ENCODE results near the gene BCDIN3D.
A peak's percentile ranks its signal among the peaks of the same experiment; 100 is the strongest.
"Not testable (repeated sequence)": the region's sequence is repeated elsewhere in the genome, so short reads cannot be mapped to it uniquely, and the experiment has no call there.

BCDIN3D gene, protein sequence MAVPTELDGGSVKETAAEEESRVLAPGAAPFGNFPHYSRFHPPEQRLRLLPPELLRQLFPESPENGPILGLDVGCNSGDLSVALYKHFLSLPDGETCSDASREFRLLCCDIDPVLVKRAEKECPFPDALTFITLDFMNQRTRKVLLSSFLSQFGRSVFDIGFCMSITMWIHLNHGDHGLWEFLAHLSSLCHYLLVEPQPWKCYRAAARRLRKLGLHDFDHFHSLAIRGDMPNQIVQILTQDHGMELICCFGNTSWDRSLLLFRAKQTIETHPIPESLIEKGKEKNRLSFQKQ

DNA sequence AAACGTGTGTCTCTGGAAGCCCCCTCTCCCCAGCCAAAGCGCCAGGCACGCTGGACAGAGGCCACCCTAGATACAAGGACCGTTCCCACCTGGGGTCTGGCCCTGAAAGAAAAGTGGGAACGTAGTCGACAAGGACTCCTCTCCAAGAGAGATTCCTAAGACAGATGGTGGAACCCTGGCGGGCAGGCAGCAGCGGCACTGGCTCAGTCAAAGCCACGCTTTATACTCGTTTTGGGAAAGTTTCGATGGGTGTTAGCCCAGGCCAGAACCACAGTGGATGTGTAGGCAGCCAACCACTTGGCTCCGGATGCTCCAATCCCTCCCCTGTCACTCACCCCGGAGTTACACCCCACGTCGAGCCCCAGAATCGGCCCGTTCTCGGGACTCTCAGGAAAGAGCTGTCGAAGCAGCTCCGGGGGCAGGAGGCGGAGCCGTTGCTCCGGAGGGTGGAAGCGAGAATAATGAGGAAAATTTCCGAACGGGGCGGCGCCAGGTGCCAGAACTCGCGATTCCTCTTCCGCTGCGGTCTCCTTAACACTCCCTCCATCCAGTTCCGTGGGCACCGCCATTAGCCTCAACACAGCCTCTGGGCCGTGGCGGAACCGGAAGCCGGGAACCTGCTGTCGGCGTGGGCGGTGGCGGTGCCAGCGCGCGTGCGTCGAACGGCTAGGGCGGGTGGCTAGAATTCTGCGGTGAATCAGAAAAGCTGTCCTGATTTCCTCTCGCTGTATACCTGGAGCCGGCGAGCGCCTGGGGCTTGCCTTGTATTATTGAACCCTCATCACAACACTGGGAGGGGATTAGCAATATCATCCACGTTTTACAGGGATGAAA lies at the start of gene BCDIN3D:
TSS of gene BCDIN3D (minus strand) at position 588 of the 834 bp plus-strand sequence. CDS start at position 569, 19 bp downstream.
- DNase-seq: peak; percentile 87 to 90

DNA sequence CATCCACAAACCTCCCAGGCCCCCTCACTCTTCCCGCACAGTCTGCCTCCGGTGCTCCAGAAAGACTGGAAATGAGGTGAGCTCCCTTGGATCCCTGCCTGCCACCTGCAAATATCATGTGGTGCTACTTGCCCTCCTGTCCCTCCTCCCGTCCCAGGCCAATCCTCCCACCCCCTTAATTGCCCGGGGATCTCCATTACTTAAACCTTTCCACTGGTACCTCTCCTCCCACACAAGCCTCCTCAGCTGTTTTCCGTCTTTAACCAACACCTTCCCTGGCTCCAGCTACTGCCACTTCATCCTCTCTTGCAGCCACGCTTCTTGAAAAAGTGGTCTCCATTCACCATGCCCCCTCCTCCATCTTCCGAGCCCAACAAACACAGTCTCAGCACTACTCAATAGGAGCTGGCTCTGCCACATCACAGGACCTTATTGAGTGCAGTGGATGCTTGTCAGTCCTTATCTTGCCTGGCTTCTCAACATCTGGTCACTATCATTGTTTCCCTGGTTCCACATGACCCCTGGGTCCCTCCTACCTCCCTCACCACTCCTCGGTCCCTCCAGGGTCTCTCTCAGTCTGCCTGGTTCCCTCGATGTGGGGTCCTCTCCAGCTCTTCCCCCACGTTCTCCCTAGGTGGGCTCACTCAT lies 49.3 kb upstream of the BCDIN3D start:
- DNase-seq: no peak

- no peak for DNase-seq
Observed at GRCh38 chr12:49891476-49891875, 48.6 kb upstream of the BCDIN3D start.

GRCh38 chr12:49891012-49891411 lies 48.1 kb upstream of the BCDIN3D start:
- DNase-seq: no peak

GRCh38 chr12:49890096-49890461 lies 47.2 kb upstream of the BCDIN3D start:
- DNase-seq: no peak

DNA sequence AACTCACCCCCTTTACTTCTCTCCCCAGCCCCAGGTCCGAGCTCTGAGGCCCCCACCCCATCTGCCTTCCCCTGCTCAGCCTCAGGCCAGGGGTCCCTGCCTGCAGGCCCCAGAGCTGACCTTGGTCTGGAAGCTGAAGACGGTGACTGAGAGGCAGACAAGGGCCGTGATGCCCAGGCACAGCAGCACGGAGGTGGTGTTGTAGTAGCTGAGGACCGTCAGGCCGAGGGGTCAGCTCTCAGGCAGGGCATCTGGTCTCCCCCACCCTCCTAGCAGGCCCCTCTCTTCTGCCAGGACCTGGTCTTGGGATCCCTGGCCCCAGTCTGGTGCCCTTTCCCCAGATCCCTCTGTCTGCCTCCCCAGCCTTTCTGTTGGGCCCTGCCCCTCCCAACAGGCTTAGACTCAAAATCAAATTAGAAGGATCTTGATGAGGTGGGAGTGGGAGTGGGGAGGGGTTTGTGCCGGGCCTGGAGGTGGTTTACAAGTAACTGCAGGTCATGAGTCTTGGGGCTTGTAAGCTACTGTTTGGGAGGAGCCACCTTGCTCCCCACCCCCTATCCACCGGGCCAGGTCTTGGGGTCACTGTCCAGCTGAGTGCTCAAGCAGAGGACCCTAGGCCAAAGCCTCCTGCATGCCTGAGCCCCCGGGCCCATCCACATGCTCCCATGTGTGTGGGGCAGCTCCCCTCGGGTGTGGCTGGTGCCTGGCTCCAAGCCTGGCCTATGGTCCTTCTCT lies 46.6 kb upstream of the BCDIN3D start:
- DNase-seq: no peak

DNA sequence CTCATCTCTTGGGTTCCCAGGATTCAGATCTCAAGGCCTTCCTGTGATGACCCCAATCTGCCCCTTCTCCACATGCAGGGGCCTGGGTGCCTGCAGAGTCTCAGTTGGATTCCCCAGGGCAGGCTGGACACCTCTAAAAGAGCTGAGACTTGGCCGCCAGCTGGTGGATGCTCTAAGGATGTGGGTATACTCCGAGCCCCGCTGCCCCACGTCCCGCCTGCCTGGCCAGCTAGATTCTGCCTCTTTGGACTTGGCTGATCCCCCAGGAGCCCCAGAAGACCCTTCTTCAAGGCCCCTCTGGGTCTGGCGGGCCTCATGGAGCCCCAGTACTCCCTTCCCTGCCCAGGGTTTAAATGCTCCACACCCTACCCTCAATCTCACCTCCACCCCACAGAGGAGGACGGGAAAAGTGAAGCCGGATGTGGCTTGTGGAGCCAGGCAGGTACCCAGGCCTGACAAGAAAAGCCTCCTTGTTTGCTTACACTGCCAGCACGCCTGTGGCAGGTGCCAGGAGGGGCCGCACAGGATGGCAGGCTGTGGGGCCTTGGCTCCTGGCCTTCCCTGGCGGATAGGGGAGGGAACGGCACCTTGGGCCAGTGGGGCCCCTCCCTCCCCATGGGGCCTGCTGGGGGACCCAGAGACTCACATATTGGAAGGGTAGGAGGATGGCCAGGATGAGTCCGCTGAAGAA lies 45.7 kb upstream of the BCDIN3D start:
- DNase-seq: no peak

- no peak for DNase-seq
Observed at GRCh38 chr12:49887536-49888401, 44.9 kb upstream of the BCDIN3D start.

DNA sequence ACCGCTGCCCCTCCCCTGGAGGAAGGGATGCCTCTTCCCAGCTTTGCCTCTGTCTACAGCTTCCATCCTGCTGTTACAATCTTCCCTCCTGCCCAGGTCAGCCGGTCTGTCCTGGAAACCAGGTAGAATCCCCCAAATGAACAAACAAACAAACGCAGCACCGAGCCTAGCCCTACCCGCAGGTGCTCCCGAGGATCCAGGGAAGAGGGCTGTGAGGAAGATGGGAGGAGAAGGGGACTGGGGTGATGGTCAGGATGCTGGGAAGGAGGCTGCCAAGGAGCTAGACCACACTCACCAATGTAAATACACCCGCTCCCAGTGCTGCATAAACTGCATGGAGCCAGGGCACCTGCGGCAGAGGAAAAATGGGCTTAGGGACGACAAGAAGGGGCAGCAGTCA lies 44.2 kb upstream of the BCDIN3D start:
- DNase-seq: no peak

DNA sequence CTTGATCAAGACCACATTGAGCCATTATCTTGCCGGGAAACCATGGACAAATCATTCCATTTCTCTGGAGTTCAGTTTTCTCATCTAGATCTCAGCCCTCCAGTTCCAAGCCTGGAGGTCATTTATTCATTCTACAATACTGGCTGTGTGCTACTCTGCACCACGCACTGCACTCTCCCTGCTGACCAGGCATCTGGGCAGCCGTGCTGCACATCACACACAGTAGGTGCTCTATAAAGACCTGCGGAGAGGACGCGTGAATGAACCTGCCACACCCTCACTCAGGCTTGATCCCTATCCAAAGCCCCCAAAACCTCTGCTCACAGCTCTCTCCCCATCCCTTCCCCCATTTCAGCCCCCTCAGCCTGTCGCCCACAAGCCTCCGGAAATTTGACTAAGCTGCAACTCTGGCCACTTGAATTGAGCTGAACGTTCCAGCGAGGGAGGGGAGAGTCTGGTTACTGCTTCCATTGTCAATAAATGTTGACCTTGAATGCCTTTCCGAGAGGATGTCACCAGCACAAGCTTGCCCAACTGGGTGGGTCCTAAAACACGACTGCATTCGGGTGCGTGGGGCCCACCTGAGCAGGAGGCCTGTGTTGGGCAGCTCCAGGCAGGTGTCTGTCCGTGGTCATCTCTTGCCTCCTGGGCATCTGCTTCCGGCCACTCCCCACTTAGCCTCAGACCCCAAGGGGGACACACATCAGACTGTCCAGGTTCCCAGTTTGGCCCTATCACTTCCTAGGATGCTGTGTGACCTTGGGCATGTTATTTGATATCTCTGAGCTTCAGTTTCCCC lies 43.0 kb upstream of the BCDIN3D start:
- no peak for DNase-seq

DNA sequence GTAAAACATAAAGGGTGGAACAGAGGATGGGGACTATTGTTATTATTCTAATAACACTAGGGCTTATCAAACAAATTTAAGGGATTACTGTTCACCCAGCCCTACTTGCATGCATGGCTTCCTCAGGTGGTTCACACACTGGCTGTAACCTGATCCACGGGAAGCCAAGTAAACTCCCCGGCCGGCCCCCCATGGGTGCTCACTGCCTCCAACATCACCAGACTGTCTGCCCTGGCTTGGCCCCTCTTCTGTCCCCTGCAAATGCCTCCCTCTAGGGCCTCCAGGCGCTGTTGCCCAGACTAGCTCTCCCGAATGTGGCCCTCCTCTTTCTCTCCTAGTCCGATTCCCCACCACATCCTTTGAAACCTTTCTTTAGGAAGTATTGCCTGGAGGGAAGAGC lies 42.2 kb upstream of the BCDIN3D start:
- no peak for DNase-seq

GRCh38 chr12:49882851-49883464 lies 40.1 kb upstream of the BCDIN3D start:
- DNase-seq: no peak

DNA sequence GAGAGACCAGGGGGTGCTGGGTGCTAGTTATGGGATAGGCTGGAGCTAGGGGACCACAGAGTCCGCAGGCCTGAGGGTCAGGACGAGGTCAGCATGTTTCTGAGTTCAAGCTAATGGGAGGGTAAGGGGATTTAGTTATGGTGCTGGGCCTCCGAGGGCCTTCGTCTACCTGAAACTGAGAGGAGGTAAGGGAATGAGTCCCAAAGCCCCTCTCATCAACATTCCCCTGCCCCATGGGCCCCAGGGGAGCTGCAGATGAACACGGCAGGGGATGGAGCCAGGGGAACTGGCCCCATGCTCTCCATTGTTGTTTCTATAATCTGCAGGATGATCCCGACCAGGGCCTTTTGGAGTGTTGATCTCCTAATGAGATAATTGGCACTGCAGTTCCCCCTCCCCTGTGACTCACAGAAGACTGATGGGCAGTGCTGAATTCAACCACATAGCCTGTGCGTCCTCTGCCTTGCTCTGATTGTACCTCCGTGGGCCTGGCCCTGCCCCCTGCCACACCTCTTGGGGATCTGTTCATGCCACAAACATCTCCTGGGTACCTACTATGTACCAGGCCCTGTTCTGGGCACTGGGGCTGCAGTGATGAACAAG lies 39.4 kb upstream of the BCDIN3D start:
- DNase-seq: no peak

DNA sequence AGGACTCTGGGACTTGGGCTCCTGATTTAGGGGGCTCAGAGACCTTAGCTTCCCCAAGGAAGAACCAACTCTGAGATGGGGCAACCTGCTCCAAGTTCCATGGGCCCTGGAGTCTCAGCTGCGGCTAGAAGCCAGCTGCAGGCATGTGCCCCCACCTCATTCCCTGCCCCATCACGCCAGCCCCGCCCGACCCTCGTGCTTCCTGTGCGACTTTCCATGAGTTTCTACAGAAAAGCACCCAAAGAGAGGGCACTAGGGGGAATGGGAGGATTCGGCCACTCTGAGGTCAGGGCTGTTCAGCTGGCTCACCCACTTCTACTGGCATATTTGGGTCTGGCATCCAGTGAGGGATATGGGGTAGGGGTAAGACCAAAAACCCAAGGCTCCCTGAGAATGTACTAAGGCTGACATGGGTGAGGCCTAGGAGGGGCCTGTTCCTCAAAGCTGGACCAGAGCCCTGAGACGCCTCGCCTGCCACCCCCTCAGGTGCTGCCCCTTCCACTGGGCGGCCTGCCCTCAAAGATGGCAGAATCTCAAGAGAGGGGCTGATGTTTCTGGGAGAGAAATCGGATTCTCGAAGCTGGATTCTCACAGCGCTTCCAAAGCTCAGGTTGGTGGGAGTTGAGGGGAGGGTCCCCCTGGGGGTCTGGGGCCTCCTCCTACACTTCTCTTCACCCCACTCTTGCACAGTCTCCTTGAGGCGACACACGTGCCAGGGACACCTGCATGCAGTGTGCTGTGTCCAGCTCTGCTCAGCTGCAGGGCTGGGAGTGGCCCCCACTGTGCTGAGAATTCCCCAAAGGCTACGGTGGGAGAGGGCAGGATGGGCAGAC lies 38.7 kb upstream of the BCDIN3D start:
- no peak for DNase-seq

- no peak for DNase-seq
Observed at GRCh38 chr12:49880756-49881414, 38.0 kb upstream of the BCDIN3D start.

GRCh38 chr12:49879065-49879464 lies 36.2 kb upstream of the BCDIN3D start:
- DNase-seq: not testable (repeated sequence)

DNA sequence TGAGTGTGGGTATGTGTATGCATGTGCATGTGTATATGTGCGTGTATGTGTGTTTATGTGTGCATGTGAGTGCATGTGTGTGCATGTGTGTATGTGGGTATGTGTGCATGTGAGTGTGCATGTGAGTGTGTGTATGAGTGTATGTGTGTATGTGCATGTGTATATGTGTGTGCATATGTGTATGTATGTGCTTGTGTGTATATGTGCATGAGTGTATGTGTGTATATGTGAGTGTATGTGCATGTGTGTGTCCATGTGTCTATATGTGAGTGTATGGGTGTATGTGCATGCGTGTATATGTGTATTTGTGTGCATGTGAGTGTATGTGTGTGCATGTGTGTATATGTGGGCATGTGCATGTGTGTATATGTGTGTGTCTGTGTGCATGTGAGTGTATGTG lies 35.1 kb upstream of the BCDIN3D start:
- DNase-seq: no peak

DNA sequence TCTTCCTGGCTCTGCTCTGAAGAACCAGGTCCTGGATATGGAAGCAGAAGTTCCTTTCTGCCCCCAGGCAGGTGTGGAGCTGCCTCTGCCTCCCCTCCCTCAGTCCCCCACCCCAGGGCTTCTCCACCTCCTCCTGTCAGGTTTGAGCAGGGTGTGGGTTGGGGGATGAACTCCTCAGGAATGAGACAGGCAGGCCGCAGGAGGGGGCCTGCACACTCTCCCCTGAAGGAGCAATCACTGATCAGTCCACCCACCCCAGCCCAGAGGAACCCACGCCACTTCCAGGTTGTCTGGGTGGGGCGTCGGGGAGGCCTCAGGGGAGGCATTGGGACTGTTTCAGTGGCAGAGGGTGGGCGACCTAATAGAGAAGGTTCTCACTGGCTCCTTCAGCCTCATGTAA lies 34.2 kb upstream of the BCDIN3D start:
- DNase-seq: no peak
